HepG2 (cell line): ENCODE measurements around the gene CXXC5. TPM values are rescaled to one million over a fixed set of nuclear protein-coding genes. Genes with fewer than 3 reads are reported as not detected.
A peak's percentile ranks its signal among the peaks of the same experiment; 100 is the strongest.

Experiments
- AHDC1 ChIP-seq: sonication (generic); formaldehyde crosslinking; IDR thresholded peaks from 2 replicates; pipeline ENCODE4 v1.5.1; 2020; ENCODE audit warnings: mild to moderate bottlenecking, missing genetic modification reagents, borderline replicate concordance
- AKAP8 ChIP-seq: sonication (generic); formaldehyde crosslinking; IDR thresholded peaks from 2 replicates; pipeline ENCODE4 v1.5.1; 2020; ENCODE audit warnings: mild to moderate bottlenecking, missing genetic modification reagents
- ATF1 ChIP-seq: IDR thresholded peaks from 2 replicates; pipeline ENCODE4 v1.6.1; 2016; ENCODE audit warnings: mild to moderate bottlenecking, control low read depth
- KDM5A ChIP-seq: fragments of 200-600 bp; sonication (generic); IDR thresholded peaks from 2 replicates; pipeline ENCODE4 v1.7.0; 2018; ENCODE audit warnings: antibody characterized with exemption, mild to moderate bottlenecking, low read length, borderline replicate concordance
- NCOR1 ChIP-seq: fragments of 200-600 bp; sonication (generic); IDR thresholded peaks from 2 replicates; pipeline ENCODE4 v1.7.0; 2017; ENCODE audit warnings: antibody characterized with exemption, low read length, borderline replicate concordance
- PHF20 ChIP-seq: sonication (generic); formaldehyde crosslinking; IDR thresholded peaks from 2 replicates; pipeline ENCODE4 v1.5.0; 2020; ENCODE audit warnings: mild to moderate bottlenecking, missing genetic modification reagents
- POLR2AphosphoS2 ChIP-seq: IDR thresholded peaks from 2 replicates; pipeline ENCODE4 v1.6.1; 2011; ENCODE audit warnings: low read depth, low read length, improper control_type of control experiment
- REXO4 ChIP-seq: sonication (generic); formaldehyde crosslinking; IDR thresholded peaks from 2 replicates; pipeline ENCODE4 v1.8.0; 2022; ENCODE audit warnings: missing genetic modification reagents, mild to moderate bottlenecking, borderline replicate concordance
- ZBTB44 ChIP-seq: sonication (generic); formaldehyde crosslinking; IDR thresholded peaks from 2 replicates; pipeline ENCODE4 v1.4.0; 2020; ENCODE audit warnings: missing genetic modification reagents
- ZNF20 ChIP-seq: sonication (generic); formaldehyde crosslinking; IDR thresholded peaks from 2 replicates; pipeline ENCODE4 v1.4.0; 2020; ENCODE audit warnings: mild to moderate bottlenecking, moderate library complexity, missing genetic modification reagents
- ZNF337 ChIP-seq: sonication (generic); formaldehyde crosslinking; IDR thresholded peaks from 2 replicates; pipeline ENCODE4 v1.5.1; 2020; ENCODE audit warnings: missing genetic modification reagents, low read depth, mild to moderate bottlenecking, borderline replicate concordance
- ZNF556 ChIP-seq: sonication (generic); formaldehyde crosslinking; IDR thresholded peaks from 2 replicates; pipeline ENCODE4 v1.4.0; 2020; ENCODE audit warnings: mild to moderate bottlenecking, missing genetic modification reagents, borderline replicate concordance
- ZNF850 ChIP-seq: sonication (generic); formaldehyde crosslinking; conservative IDR thresholded peaks from 2 replicates; pipeline ENCODE4 v1.9.0; 2021; ENCODE audit warnings: mild to moderate bottlenecking, missing genetic modification reagents
- ZXDC ChIP-seq: sonication (generic); formaldehyde crosslinking; IDR thresholded peaks from 2 replicates; pipeline ENCODE4 v1.5.0; 2020; ENCODE audit warnings: mild to moderate bottlenecking, missing genetic modification reagents
- polyA plus RNA-seq, 8 experiments: library from polyadenylated mRNA; depleted of rRNA in 3 of 8; stranded (reverse) in 7 of 8; unstranded in 1 of 8; fragments of >200 nt; fragmentation: Illumina TruSeq in 4 of 8; extraction: Trizol in 4 of 8; gene quantifications; 2 replicates each; pipeline versions ENCODE4 v1.2.1 to v1.2.3, GENCODE V29; 2011 to 2016; ENCODE audit warnings: low read depth in 4 of 8, missing spikeins in 1 of 8, mixed read lengths in 1 of 8; ENCODE audit not compliant: insufficient read depth in 1 of 8
- total RNA-seq, 5 experiments: library from RNA; depleted of rRNA; stranded (reverse); fragments of >200 nt; fragmentation: Illumina TruSeq; extraction: Trizol; gene quantifications; 2 replicates each; pipeline ENCODE4 v1.2.3, GENCODE V29; 2016; ENCODE audit warnings: low read depth in 1 of 5
- TF ChIP-seq, protein P1 (sequence below): sonication (generic); formaldehyde crosslinking; IDR thresholded peaks from 2 replicates; pipeline ENCODE4 v1.9.0; 2021; ENCODE audit warnings: missing genetic modification reagents, mild to moderate bottlenecking, borderline replicate concordance
- TF ChIP-seq, protein P2 (sequence below): IDR thresholded peaks from 2 replicates; pipeline ENCODE4 v1.6.1; 2016; ENCODE audit warnings: control low read depth

Gene CXXC5
- total and polyA plus RNA-seq, 2 of the 13 experiments (the other 11 are each of a cell fraction or from before 2014, with no cell fraction given), result 32.3 to 33.0 TPM

DNA sequence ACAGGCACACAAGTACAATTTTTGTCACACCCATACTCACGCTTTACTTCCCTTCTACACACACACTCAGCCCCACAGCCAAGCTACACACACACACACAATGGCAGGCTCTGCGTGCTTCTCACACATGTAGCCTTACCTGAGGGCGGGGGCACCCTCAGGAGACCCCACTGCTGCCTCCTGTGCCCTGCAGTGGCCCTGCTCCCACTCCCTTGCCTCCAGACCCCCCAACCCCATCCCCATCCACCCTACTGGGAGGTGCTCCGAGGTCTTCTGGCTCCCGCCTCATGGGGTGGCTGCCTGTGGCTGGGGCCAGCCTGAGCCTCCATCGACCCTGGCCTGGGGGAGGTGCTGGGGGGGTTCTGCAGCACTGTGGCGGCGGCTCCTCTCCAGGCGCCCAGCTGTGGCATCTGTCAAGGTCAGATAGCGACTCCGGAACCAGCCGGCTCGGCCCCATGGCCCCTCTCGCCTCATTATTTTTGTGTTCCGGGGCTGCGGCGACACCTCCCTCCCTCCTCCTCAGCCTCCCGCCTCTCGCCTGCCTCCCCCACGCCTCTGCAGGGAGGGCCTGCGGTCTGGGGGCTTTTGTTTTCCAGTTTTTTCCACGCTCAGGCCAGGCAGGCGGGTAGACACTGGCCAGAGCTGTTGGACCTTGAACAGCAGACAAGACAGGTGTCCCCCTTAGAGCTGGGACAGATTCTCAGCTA lies 21.7 kb downstream of the CXXC5 start (continued):
- TF ChIP-seq ZBTB44 (CRISPR knock-in tag), result no peak
- TF ChIP-seq, protein P1, sequence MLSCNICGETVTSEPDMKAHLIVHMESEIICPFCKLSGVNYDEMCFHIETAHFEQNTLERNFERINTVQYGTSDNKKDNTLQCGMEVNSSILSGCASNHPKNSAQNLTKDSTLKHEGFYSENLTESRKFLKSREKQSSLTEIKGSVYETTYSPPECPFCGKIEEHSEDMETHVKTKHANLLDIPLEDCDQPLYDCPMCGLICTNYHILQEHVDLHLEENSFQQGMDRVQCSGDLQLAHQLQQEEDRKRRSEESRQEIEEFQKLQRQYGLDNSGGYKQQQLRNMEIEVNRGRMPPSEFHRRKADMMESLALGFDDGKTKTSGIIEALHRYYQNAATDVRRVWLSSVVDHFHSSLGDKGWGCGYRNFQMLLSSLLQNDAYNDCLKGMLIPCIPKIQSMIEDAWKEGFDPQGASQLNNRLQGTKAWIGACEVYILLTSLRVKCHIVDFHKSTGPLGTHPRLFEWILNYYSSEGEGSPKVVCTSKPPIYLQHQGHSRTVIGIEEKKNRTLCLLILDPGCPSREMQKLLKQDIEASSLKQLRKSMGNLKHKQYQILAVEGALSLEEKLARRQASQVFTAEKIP (CRISPR knock-in tag), result no peak
- TF ChIP-seq, protein P2, sequence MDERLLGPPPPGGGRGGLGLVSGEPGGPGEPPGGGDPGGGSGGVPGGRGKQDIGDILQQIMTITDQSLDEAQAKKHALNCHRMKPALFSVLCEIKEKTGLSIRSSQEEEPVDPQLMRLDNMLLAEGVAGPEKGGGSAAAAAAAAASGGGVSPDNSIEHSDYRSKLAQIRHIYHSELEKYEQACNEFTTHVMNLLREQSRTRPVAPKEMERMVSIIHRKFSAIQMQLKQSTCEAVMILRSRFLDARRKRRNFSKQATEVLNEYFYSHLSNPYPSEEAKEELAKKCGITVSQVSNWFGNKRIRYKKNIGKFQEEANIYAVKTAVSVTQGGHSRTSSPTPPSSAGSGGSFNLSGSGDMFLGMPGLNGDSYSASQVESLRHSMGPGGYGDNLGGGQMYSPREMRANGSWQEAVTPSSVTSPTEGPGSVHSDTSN (CRISPR knock-in tag), result no peak
- TF ChIP-seq ZXDC, result no peak
- no peak for TF ChIP-seq POLR2AphosphoS2
- TF ChIP-seq ZNF337 (CRISPR knock-in tag), result no peak
- TF ChIP-seq ZNF850 (CRISPR knock-in tag), result no peak
- no peak for TF ChIP-seq REXO4 (CRISPR knock-in tag)
- TF ChIP-seq ATF1 (CRISPR knock-in tag), result no peak
- peak; percentile 15; the same call in 1 of the 2 replicates for TF ChIP-seq PHF20 (CRISPR knock-in tag)
- TF ChIP-seq AHDC1 (CRISPR knock-in tag), result peak; percentile 36; the same call in 1 of the 2 replicates
- no peak for TF ChIP-seq AKAP8 (CRISPR knock-in tag)
- TF ChIP-seq NCOR1, result peak; percentile 33; the same call in 1 of the 2 replicates
- TF ChIP-seq ZNF20 (CRISPR knock-in tag), result no peak
- peak; percentile 60; the same call in 1 of the 2 replicates for TF ChIP-seq ZNF556 (CRISPR knock-in tag)
- no peak for TF ChIP-seq KDM5A
